K562 (cell line): ENCODE results near the gene SP6. TPM values are rescaled to one million over a fixed set of nuclear protein-coding genes. Genes with fewer than 3 reads are reported as not detected.
A peak's percentile ranks its signal among the peaks of the same experiment; 100 is the strongest.

Experiments used
- ATF1 ChIP-seq, 2 experiments: fragments of 450-650 bp in 1 of 2; IDR thresholded peaks; 2 replicates each; pipeline ENCODE4 v1.6.1; 2016; ENCODE audit warnings: missing compliant biosample characterization in 1 of 2, missing genetic modification characterization in 1 of 2
- KAT7 ChIP-seq: sonication (generic); formaldehyde crosslinking; IDR thresholded peaks from 2 replicates; pipeline ENCODE4 v1.8.0; 2022; ENCODE audit warnings: missing genetic modification reagents, mild to moderate bottlenecking, borderline replicate concordance
- KLF13 ChIP-seq: fragments of 450-650 bp; IDR thresholded peaks from 2 replicates; pipeline ENCODE4 v1.6.1; 2016; ENCODE audit warnings: missing genetic modification characterization, low read depth, mild to moderate bottlenecking, missing compliant biosample characterization, moderate library complexity, borderline replicate concordance
- PRPF4 ChIP-seq: fragments of 200-400 bp; formaldehyde crosslinking; IDR thresholded peaks from one replicate; pipeline ENCODE4 v1.6.1; 2017; ENCODE audit warnings: low read length, low read depth, mild to moderate bottlenecking; ENCODE audit not compliant: insufficient read depth, poor library complexity, severe bottlenecking
- RAD21 ChIP-seq, 2 experiments: fragments of 250-450 bp in 1 of 2; fragments of 450-650 bp in 1 of 2; sonication (Bioruptor Pico) in 1 of 2; formaldehyde crosslinking in 1 of 2; IDR thresholded peaks in 1 of 2; conservative IDR thresholded peaks in 1 of 2; 2 replicates each; pipeline versions ENCODE4 v1.4.0 to v1.8.0; 2020 to 2022; ENCODE audit warnings: mild to moderate bottlenecking in 2 of 2, moderate library complexity in 1 of 2
- RREB1 ChIP-seq: fragments of 250-450 bp; sonication (Bioruptor Pico); IDR thresholded peaks from 2 replicates; pipeline ENCODE4 v1.4.0; 2020
- STAG1 ChIP-seq: sonication (generic); formaldehyde crosslinking; IDR thresholded peaks from 2 replicates; pipeline ENCODE4 v1.5.0; 2020; ENCODE audit warnings: missing genetic modification reagents, borderline replicate concordance
- ZNF224 ChIP-seq: sonication (generic); formaldehyde crosslinking; IDR thresholded peaks from 2 replicates; pipeline ENCODE4 v1.8.0; 2022; ENCODE audit warnings: mild to moderate bottlenecking, missing genetic modification reagents
- ZNF239 ChIP-seq: fragments of 250-450 bp; sonication (Bioruptor Pico); IDR thresholded peaks from 2 replicates; pipeline ENCODE4 v1.4.0; 2020; ENCODE audit warnings: mild to moderate bottlenecking
- ZNF311 ChIP-seq: fragments of 250-450 bp; sonication (Bioruptor Pico); IDR thresholded peaks from 2 replicates; pipeline ENCODE4 v1.4.0; 2020; ENCODE audit warnings: mild to moderate bottlenecking, moderate library complexity
- ZSCAN32 ChIP-seq: fragments of 450-650 bp; formaldehyde crosslinking; IDR thresholded peaks from 2 replicates; pipeline ENCODE4 v1.4.0; 2020; ENCODE audit warnings: mild to moderate bottlenecking, moderate library complexity
- polyA plus RNA-seq, 8 experiments: library from polyadenylated mRNA; depleted of rRNA in 4 of 8; stranded (reverse) in 5 of 8; unstranded in 3 of 8; fragments of >200 nt; fragmentation: Nextera tagmentation in 2 of 8; fragmentation: Illumina TruSeq in 1 of 8; extraction: Ambion mirVana in 2 of 8; extraction: Trizol in 1 of 8; gene quantifications; 2 replicates each; pipeline versions ENCODE4 v1.2.1 to v1.2.3, GENCODE V29; 2011 to 2014; ENCODE audit warnings: inconsistent platforms in 1 of 8, missing spikeins in 1 of 8
- total RNA-seq, 7 experiments: library from RNA; depleted of rRNA in 6 of 7; stranded (reverse); fragments of >200 nt in 6 of 7; fragmentation: Illumina TruSeq in 2 of 7; extraction: Trizol in 2 of 7; gene quantifications; 2 replicates each; pipeline versions ENCODE4 v1.2.1 to v1.2.3, GENCODE V29; 2011 to 2021; ENCODE audit warnings: low replicate concordance in 1 of 7
- TF ChIP-seq, protein P1 (sequence below): sonication (generic); formaldehyde crosslinking; IDR thresholded peaks from 2 replicates; pipeline ENCODE4 v1.8.0; 2023; ENCODE audit warnings: mild to moderate bottlenecking, missing genetic modification reagents
- TF ChIP-seq, protein P2 (sequence below): fragments of 250-450 bp; sonication (Bioruptor Pico); IDR thresholded peaks from 2 replicates; pipeline ENCODE4 v1.5.0; 2021

The SP6 gene
- total and polyA plus RNA-seq, 9 of the 15 experiments (the other 6 are each of a cell fraction or from before 2014, with no cell fraction given): 0.11 to 7.9 (median 2.2) TPM

GRCh38 chr17:47850692-47851573 is at the start of gene SP6 (continued):
- TF ChIP-seq RREB1 (CRISPR knock-in tag) (0 out of 2 replicates have a peak, but pooled peaks have one; percentile 36), ZNF311 (CRISPR knock-in tag) (no peak), ZNF224 (CRISPR knock-in tag) (no peak), PRPF4 (no peak), ATF1 (CRISPR knock-in tag; IDR thresholded peaks at IDR 0.05) (no peak), ATF1 (tag; IDR thresholded peaks at IDR 0.05) (peak; percentile 40; the same call in 1 of the 2 replicates), KAT7 (CRISPR knock-in tag) (peak; percentile 79; the same call in 1 of the 2 replicates), RAD21 (CRISPR knock-in tag; conservative IDR thresholded peaks at IDR 0.05 in 1 of 2, IDR thresholded peaks at IDR 0.05 in 1 of 2) (peak; percentile 37 to 44; a peak in 3 of 4 replicates), STAG1 (CRISPR knock-in tag) (no peak), KLF13 (tag) (peak; percentile 47; the same call in 1 of the 2 replicates), ZNF239 (CRISPR knock-in tag) (0 out of 2 replicates have a peak, but pooled peaks have one; percentile 22), ZSCAN32 (CRISPR knock-in tag) (no peak)
- TF ChIP-seq, protein P1, sequence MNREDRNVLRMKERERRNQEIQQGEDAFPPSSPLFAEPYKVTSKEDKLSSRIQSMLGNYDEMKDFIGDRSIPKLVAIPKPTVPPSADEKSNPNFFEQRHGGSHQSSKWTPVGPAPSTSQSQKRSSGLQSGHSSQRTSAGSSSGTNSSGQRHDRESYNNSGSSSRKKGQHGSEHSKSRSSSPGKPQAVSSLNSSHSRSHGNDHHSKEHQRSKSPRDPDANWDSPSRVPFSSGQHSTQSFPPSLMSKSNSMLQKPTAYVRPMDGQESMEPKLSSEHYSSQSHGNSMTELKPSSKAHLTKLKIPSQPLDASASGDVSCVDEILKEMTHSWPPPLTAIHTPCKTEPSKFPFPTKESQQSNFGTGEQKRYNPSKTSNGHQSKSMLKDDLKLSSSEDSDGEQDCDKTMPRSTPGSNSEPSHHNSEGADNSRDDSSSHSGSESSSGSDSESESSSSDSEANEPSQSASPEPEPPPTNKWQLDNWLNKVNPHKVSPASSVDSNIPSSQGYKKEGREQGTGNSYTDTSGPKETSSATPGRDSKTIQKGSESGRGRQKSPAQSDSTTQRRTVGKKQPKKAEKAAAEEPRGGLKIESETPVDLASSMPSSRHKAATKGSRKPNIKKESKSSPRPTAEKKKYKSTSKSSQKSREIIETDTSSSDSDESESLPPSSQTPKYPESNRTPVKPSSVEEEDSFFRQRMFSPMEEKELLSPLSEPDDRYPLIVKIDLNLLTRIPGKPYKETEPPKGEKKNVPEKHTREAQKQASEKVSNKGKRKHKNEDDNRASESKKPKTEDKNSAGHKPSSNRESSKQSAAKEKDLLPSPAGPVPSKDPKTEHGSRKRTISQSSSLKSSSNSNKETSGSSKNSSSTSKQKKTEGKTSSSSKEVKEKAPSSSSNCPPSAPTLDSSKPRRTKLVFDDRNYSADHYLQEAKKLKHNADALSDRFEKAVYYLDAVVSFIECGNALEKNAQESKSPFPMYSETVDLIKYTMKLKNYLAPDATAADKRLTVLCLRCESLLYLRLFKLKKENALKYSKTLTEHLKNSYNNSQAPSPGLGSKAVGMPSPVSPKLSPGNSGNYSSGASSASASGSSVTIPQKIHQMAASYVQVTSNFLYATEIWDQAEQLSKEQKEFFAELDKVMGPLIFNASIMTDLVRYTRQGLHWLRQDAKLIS (CRISPR knock-in tag): peak; percentile 76; the same call in 1 of the 2 replicates
- TF ChIP-seq, protein P2, sequence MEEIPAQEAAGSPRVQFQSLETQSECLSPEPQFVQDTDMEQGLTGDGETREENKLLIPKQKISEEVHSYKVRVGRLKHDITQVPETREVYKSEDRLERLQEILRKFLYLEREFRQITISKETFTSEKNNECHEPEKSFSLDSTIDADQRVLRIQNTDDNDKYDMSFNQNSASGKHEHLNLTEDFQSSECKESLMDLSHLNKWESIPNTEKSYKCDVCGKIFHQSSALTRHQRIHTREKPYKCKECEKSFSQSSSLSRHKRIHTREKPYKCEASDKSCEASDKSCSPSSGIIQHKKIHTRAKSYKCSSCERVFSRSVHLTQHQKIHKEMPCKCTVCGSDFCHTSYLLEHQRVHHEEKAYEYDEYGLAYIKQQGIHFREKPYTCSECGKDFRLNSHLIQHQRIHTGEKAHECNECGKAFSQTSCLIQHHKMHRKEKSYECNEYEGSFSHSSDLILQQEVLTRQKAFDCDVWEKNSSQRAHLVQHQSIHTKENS (CRISPR knock-in tag): no peak
